ENCODE measurements around the gene DYNC2H1.
A peak's percentile ranks its signal among the peaks of the same experiment; 100 is the strongest.

Gene DYNC2H1

GRCh38 chr11:103170865-103171264, 61.6 kb downstream of the DYNC2H1 start:
- no peak for DNase-seq (ENCODE audit: low read depth)
- no peak overlapping the region for H3K4me3 ChIP-seq (ENCODE audit: low read depth, low read length)
- TF ChIP-seq, protein P1, sequence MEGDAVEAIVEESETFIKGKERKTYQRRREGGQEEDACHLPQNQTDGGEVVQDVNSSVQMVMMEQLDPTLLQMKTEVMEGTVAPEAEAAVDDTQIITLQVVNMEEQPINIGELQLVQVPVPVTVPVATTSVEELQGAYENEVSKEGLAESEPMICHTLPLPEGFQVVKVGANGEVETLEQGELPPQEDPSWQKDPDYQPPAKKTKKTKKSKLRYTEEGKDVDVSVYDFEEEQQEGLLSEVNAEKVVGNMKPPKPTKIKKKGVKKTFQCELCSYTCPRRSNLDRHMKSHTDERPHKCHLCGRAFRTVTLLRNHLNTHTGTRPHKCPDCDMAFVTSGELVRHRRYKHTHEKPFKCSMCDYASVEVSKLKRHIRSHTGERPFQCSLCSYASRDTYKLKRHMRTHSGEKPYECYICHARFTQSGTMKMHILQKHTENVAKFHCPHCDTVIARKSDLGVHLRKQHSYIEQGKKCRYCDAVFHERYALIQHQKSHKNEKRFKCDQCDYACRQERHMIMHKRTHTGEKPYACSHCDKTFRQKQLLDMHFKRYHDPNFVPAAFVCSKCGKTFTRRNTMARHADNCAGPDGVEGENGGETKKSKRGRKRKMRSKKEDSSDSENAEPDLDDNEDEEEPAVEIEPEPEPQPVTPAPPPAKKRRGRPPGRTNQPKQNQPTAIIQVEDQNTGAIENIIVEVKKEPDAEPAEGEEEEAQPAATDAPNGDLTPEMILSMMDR (IDR thresholded peaks at IDR 0.05; ENCODE audit: low read depth, low read length, missing control alignments) = no peak

GRCh38 chr11:103175461-103176129, 66.4 kb downstream of the DYNC2H1 start:
- no peak overlapping the region for H3K4me3 ChIP-seq (ENCODE audit: low read depth, low read length)
- no peak for DNase-seq (ENCODE audit: low read depth)
- TF ChIP-seq, protein P1 (IDR thresholded peaks at IDR 0.05; ENCODE audit: low read depth, low read length, missing control alignments) = no peak

GRCh38 chr11:103183981-103184611, 74.9 kb downstream of the DYNC2H1 start:
- no peak for DNase-seq (ENCODE audit: low read depth)
- H3K4me3 ChIP-seq (ENCODE audit: low read depth, low read length) = no peak overlapping the region
- TF ChIP-seq, protein P1 (IDR thresholded peaks at IDR 0.05; ENCODE audit: low read depth, low read length, missing control alignments) = no peak

GRCh38 chr11:103202048-103202651, 92.9 kb downstream of the DYNC2H1 start:
- H3K4me3 ChIP-seq (ENCODE audit: low read depth, low read length) = no peak overlapping the region
- DNase-seq (ENCODE audit: low read depth) = no peak
- TF ChIP-seq, protein P1 (IDR thresholded peaks at IDR 0.05; ENCODE audit: low read depth, low read length, missing control alignments) = peak; percentile 41

DNA sequence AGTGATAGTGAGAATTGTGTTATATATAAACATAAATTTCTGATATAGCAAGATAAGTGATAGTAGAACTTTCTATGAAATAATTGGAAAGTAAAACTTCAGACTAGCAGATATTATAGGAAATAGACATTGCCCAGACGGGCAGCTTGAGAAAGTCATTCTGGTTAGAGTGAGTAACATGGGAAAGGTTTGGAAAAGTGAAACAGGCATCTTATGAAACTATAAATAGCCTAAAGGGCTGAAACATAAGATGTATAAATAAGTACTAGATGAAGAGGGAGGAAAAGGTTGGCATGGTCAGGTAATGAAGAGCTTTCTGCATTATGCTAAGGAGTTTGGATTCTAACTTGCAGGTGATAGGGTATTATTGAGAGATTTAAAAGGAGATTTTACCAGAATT, 101.3 kb downstream of the DYNC2H1 start:
- no peak overlapping the region for H3K4me3 ChIP-seq (ENCODE audit: low read depth, low read length)
- DNase-seq (ENCODE audit: low read depth) = no peak
- TF ChIP-seq, protein P1 (IDR thresholded peaks at IDR 0.05; ENCODE audit: low read depth, low read length, missing control alignments) = no peak

DNA sequence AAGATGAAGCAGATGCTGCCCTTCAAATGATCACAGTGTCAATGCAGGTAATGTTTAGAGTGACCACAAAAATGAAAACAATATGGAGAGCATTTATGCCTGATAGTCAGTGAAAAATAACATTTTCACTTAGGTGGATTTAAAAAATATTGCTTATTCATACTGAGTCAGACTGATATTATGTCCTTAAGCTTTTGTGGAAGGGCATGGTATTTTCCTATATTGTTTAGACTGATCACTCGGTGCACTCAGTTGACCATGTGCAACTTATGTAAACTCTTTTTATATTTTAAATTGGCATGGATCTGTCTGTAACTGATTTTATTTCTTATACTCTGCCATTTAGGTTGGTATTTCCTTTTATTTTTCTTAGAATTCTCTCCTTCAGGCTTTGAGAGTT, 106.6 kb downstream of the DYNC2H1 start:
- no peak overlapping the region for H3K4me3 ChIP-seq (ENCODE audit: low read depth, low read length)
- no peak for DNase-seq (ENCODE audit: low read depth)
- TF ChIP-seq, protein P1 (IDR thresholded peaks at IDR 0.05; ENCODE audit: low read depth, low read length, missing control alignments) = no peak
